ENCODE measurements around the gene ZSWIM6.

GRCh38 chr5:61342071-61342501 lies 10.0 kb downstream of the ZSWIM6 start:
- TF ChIP-seq, protein P1, sequence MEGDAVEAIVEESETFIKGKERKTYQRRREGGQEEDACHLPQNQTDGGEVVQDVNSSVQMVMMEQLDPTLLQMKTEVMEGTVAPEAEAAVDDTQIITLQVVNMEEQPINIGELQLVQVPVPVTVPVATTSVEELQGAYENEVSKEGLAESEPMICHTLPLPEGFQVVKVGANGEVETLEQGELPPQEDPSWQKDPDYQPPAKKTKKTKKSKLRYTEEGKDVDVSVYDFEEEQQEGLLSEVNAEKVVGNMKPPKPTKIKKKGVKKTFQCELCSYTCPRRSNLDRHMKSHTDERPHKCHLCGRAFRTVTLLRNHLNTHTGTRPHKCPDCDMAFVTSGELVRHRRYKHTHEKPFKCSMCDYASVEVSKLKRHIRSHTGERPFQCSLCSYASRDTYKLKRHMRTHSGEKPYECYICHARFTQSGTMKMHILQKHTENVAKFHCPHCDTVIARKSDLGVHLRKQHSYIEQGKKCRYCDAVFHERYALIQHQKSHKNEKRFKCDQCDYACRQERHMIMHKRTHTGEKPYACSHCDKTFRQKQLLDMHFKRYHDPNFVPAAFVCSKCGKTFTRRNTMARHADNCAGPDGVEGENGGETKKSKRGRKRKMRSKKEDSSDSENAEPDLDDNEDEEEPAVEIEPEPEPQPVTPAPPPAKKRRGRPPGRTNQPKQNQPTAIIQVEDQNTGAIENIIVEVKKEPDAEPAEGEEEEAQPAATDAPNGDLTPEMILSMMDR (conservative IDR thresholded peaks at IDR 0.05), result no peak
- TF ChIP-seq EZH2 (IDR thresholded peaks at IDR 0.05; ENCODE audit: low read depth), result no peak
